SK-N-SH treated with all-trans-retinoic acid at 6 μM for 48 hours (cell line): ENCODE data around the gene PRKCE.

ENCODE experiments used
- ATAC-seq: fragments of 200-7000 bp; cut with Tn5 transposase; 3 replicates; pipeline ENCODE4 v1.9.1; 2020; ENCODE audit warnings: mild to moderate bottlenecking, moderate library complexity
- ARNTL ChIP-seq: fragments of 450-650 bp; formaldehyde crosslinking; IDR thresholded peaks from 2 replicates; pipeline ENCODE4 v1.5.0; 2020; ENCODE audit warnings: low read depth, mild to moderate bottlenecking, moderate library complexity, borderline replicate concordance
- BACH2 ChIP-seq: fragments of 250-450 bp; sonication (Bioruptor Pico); IDR thresholded peaks from 2 replicates; pipeline ENCODE4 v1.9.0; 2021; ENCODE audit warnings: mild to moderate bottlenecking, borderline replicate concordance
- CSDC2 ChIP-seq: fragments of 250-450 bp; sonication (Bioruptor Pico); IDR thresholded peaks from 2 replicates; pipeline ENCODE4 v1.5.0; 2020; ENCODE audit warnings: mild to moderate bottlenecking, moderate library complexity
- ESRRG ChIP-seq: fragments of 250-450 bp; sonication (Bioruptor Pico); IDR thresholded peaks from 2 replicates; pipeline ENCODE4 v1.6.1; 2021; ENCODE audit warnings: mild to moderate bottlenecking
- GLIS3 ChIP-seq: fragments of 250-450 bp; sonication (Bioruptor Pico); IDR thresholded peaks from 2 replicates; pipeline ENCODE4 v1.5.0; 2020; ENCODE audit warnings: mild to moderate bottlenecking, moderate library complexity
- ISL1 ChIP-seq: fragments of 250-450 bp; sonication (Bioruptor Pico); IDR thresholded peaks from 2 replicates; pipeline ENCODE4 v2.1.2; 2022; ENCODE audit warnings: mild to moderate bottlenecking, moderate library complexity
- OSR1 ChIP-seq: fragments of 250-450 bp; sonication (Bioruptor Pico); IDR thresholded peaks from 2 replicates; pipeline ENCODE4 v1.8.0; 2022; ENCODE audit warnings: moderate library complexity, mild to moderate bottlenecking, inconsistent platforms
- PPARA ChIP-seq: fragments of 250-450 bp; sonication (Bioruptor Pico); IDR thresholded peaks from 2 replicates; pipeline ENCODE4 v1.5.0; 2020; ENCODE audit warnings: mild to moderate bottlenecking, borderline replicate concordance
- RARB ChIP-seq: fragments of 250-450 bp; sonication (Bioruptor Pico); IDR thresholded peaks from 2 replicates; pipeline ENCODE4 v1.8.0; 2021; ENCODE audit warnings: mild to moderate bottlenecking, moderate library complexity
- SNAI2 ChIP-seq: fragments of 250-450 bp; sonication (Bioruptor Pico); IDR thresholded peaks from 2 replicates; pipeline ENCODE4 v1.5.0; 2020; ENCODE audit warnings: mild to moderate bottlenecking, moderate library complexity
- TCF4 ChIP-seq: fragments of 250-450 bp; sonication (Bioruptor Pico); IDR thresholded peaks from 2 replicates; pipeline ENCODE4 v1.8.0; 2021; ENCODE audit warnings: mild to moderate bottlenecking, moderate library complexity, borderline replicate concordance
- TOX ChIP-seq: fragments of 250-450 bp; sonication (Bioruptor Pico); IDR thresholded peaks from 2 replicates; pipeline ENCODE4 v1.8.0; 2021; ENCODE audit warnings: mild to moderate bottlenecking, moderate library complexity, borderline replicate concordance
- ZC3H10 ChIP-seq: fragments of 250-450 bp; sonication (Bioruptor Pico); IDR thresholded peaks from 2 replicates; pipeline ENCODE4 v1.5.1; 2021; ENCODE audit warnings: mild to moderate bottlenecking, moderate library complexity
- ZNF70 ChIP-seq: fragments of 450-650 bp; formaldehyde crosslinking; IDR thresholded peaks from 2 replicates; pipeline ENCODE4 v1.5.0; 2020; ENCODE audit warnings: mild to moderate bottlenecking, moderate library complexity
- ZNF8 ChIP-seq: fragments of 450-650 bp; formaldehyde crosslinking; IDR thresholded peaks from 2 replicates; pipeline ENCODE4 v1.5.0; 2020; ENCODE audit warnings: mild to moderate bottlenecking, moderate library complexity
- TF ChIP-seq, protein P1 (sequence below): fragments of 250-450 bp; sonication (Bioruptor Pico); IDR thresholded peaks from 2 replicates; pipeline ENCODE4 v1.8.0; 2020; ENCODE audit warnings: mild to moderate bottlenecking, moderate library complexity, borderline replicate concordance
- TF ChIP-seq, protein P2 (sequence below): fragments of 250-450 bp; sonication (Bioruptor Pico); IDR thresholded peaks from 2 replicates; pipeline ENCODE4 v1.5.0; 2020; ENCODE audit warnings: mild to moderate bottlenecking, moderate library complexity
- TF ChIP-seq, protein P3 (sequence below): fragments of 250-450 bp; sonication (Bioruptor Pico); IDR thresholded peaks from 2 replicates; pipeline ENCODE4 v1.5.1; 2020; ENCODE audit warnings: low read depth, mild to moderate bottlenecking, moderate library complexity
- TF ChIP-seq, protein P4 (sequence below): fragments of 250-450 bp; sonication (Bioruptor Pico); IDR thresholded peaks from 2 replicates; pipeline ENCODE4 v1.8.0; 2021; ENCODE audit warnings: low read depth, mild to moderate bottlenecking, moderate library complexity, borderline replicate concordance
- TF ChIP-seq, protein P5 (sequence below): fragments of 250-450 bp; sonication (Bioruptor Pico); IDR thresholded peaks from 2 replicates; pipeline ENCODE4 v1.5.1; 2021; ENCODE audit warnings: mild to moderate bottlenecking, moderate library complexity

The PRKCE gene

DNA sequence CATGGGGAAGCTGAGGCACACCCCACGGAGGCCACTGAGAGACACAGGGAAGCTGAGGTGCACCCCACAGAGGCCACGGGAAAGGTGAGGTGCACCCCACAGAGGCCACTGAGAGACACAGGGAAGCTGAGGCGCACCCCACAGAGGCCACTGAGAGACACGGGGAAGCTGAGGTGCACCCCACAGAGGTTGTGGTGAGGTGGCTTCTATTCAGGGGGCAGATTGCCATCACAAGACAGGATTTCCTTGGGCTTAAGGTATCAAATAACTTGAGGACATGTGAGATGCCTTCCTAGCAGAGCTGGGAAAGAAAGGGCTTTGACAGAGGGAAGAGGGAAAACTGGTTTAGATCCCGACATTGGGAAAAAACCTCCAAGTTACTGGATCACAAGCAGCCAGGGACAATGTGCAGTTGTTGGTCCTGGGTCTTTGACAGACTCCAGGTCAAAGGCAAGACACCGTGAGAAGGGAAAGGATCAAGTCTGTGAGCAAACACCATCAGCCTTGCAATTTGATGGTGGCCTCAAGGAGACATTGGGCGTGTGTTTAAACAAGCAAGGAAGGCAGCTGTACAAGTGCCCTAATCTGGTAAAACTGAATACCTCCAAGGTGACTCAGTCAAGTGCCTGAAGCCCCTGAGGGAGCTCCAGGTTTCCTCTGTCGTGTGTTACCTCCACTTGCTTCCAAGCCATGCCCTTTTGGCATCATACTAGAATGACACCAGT lies 512.5 kb downstream of the PRKCE start:
- TF ChIP-seq ZNF70 (CRISPR knock-in tag) (no peak), ARNTL (CRISPR knock-in tag) (no peak), OSR1 (CRISPR knock-in tag) (no peak), ISL1 (CRISPR knock-in tag) (no peak), PPARA (CRISPR knock-in tag) (no peak), RARB (CRISPR knock-in tag) (no peak), BACH2 (CRISPR knock-in tag) (no peak), ZC3H10 (CRISPR knock-in tag) (no peak), SNAI2 (CRISPR knock-in tag) (no peak), ZNF8 (CRISPR knock-in tag) (no peak), CSDC2 (CRISPR knock-in tag) (no peak), ESRRG (no peak), TOX (CRISPR knock-in tag) (no peak)
- TF ChIP-seq, protein P1, sequence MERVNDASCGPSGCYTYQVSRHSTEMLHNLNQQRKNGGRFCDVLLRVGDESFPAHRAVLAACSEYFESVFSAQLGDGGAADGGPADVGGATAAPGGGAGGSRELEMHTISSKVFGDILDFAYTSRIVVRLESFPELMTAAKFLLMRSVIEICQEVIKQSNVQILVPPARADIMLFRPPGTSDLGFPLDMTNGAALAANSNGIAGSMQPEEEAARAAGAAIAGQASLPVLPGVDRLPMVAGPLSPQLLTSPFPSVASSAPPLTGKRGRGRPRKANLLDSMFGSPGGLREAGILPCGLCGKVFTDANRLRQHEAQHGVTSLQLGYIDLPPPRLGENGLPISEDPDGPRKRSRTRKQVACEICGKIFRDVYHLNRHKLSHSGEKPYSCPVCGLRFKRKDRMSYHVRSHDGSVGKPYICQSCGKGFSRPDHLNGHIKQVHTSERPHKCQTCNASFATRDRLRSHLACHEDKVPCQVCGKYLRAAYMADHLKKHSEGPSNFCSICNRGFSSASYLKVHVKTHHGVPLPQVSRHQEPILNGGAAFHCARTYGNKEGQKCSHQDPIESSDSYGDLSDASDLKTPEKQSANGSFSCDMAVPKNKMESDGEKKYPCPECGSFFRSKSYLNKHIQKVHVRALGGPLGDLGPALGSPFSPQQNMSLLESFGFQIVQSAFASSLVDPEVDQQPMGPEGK: no peak
- TF ChIP-seq, protein P2, sequence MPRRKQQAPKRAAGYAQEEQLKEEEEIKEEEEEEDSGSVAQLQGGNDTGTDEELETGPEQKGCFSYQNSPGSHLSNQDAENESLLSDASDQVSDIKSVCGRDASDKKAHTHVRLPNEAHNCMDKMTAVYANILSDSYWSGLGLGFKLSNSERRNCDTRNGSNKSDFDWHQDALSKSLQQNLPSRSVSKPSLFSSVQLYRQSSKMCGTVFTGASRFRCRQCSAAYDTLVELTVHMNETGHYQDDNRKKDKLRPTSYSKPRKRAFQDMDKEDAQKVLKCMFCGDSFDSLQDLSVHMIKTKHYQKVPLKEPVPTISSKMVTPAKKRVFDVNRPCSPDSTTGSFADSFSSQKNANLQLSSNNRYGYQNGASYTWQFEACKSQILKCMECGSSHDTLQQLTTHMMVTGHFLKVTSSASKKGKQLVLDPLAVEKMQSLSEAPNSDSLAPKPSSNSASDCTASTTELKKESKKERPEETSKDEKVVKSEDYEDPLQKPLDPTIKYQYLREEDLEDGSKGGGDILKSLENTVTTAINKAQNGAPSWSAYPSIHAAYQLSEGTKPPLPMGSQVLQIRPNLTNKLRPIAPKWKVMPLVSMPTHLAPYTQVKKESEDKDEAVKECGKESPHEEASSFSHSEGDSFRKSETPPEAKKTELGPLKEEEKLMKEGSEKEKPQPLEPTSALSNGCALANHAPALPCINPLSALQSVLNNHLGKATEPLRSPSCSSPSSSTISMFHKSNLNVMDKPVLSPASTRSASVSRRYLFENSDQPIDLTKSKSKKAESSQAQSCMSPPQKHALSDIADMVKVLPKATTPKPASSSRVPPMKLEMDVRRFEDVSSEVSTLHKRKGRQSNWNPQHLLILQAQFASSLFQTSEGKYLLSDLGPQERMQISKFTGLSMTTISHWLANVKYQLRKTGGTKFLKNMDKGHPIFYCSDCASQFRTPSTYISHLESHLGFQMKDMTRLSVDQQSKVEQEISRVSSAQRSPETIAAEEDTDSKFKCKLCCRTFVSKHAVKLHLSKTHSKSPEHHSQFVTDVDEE (CRISPR knock-in tag): no peak
- TF ChIP-seq, protein P3, sequence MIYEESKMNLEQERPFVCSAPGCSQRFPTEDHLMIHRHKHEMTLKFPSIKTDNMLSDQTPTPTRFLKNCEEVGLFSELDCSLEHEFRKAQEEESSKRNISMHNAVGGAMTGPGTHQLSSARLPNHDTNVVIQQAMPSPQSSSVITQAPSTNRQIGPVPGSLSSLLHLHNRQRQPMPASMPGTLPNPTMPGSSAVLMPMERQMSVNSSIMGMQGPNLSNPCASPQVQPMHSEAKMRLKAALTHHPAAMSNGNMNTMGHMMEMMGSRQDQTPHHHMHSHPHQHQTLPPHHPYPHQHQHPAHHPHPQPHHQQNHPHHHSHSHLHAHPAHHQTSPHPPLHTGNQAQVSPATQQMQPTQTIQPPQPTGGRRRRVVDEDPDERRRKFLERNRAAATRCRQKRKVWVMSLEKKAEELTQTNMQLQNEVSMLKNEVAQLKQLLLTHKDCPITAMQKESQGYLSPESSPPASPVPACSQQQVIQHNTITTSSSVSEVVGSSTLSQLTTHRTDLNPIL (CRISPR knock-in tag): no peak
- TF ChIP-seq, protein P4, sequence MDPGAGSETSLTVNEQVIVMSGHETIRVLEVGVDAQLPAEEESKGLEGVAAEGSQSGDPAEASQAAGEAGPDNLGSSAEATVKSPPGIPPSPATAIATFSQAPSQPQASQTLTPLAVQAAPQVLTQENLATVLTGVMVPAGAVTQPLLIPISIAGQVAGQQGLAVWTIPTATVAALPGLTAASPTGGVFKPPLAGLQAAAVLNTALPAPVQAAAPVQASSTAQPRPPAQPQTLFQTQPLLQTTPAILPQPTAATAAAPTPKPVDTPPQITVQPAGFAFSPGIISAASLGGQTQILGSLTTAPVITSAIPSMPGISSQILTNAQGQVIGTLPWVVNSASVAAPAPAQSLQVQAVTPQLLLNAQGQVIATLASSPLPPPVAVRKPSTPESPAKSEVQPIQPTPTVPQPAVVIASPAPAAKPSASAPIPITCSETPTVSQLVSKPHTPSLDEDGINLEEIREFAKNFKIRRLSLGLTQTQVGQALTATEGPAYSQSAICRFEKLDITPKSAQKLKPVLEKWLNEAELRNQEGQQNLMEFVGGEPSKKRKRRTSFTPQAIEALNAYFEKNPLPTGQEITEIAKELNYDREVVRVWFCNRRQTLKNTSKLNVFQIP (CRISPR knock-in tag): no peak
- TF ChIP-seq, protein P5, sequence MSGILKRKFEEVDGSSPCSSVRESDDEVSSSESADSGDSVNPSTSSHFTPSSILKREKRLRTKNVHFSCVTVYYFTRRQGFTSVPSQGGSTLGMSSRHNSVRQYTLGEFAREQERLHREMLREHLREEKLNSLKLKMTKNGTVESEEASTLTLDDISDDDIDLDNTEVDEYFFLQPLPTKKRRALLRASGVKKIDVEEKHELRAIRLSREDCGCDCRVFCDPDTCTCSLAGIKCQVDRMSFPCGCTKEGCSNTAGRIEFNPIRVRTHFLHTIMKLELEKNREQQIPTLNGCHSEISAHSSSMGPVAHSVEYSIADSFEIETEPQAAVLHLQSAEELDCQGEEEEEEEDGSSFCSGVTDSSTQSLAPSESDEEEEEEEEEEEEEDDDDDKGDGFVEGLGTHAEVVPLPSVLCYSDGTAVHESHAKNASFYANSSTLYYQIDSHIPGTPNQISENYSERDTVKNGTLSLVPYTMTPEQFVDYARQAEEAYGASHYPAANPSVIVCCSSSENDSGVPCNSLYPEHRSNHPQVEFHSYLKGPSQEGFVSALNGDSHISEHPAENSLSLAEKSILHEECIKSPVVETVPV (CRISPR knock-in tag): no peak
- peak; percentile 13 for ATAC-seq

DNA sequence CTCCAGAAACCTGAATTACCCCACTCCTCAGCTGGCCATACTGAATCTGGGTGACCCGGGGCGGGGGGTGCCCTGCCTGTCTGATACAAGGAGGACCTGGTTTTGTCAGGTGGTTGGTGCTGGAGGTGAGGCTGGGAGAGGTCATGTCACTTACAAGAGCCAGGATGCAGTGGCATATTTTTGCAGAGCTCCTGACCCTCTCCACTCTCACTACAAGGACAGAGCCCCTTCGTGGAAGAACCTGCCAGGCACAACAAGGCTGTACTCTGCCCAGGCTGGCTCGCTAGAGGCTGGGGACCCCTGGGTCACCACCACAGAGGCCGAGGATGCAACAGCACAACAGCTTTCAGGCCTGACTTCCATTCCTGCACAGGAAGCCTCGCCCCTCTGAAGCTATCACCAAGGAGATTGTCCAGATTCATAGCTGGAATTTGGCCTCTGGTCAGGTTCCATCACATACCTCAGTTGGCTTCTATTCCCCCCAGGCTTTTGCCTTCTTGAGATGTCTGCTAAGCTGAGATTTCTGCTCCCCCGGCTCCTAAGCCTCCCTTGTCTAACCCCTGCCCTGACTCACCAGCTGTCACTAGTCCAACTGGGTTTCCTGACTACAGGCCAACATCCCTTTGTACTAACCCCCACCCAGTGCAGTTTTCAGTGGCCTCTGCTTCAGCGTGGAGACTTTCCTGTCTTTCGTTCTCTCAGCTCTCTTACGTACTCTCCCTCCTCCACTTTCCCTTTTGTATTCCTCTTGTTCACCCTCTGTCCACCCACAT lies 513.2 kb downstream of the PRKCE start:
- ATAC-seq: peak; percentile 91
- TF ChIP-seq, protein P5 (CRISPR knock-in tag): no peak
- TF ChIP-seq ZNF70 (CRISPR knock-in tag): no peak
- TF ChIP-seq SNAI2 (CRISPR knock-in tag): 0 out of 2 replicates have a peak, but pooled peaks have one; percentile 11
- no peak for TF ChIP-seq RARB (CRISPR knock-in tag)
- TF ChIP-seq, protein P3 (CRISPR knock-in tag): no peak
- TF ChIP-seq, protein P4 (CRISPR knock-in tag): no peak
- no peak for TF ChIP-seq TOX (CRISPR knock-in tag)
- no peak for TF ChIP-seq PPARA (CRISPR knock-in tag)
- peak; percentile 54 for TF ChIP-seq ISL1 (CRISPR knock-in tag)
- TF ChIP-seq, protein P1: peak; percentile 25; the same call in 1 of the 2 replicates
- TF ChIP-seq GLIS3 (CRISPR knock-in tag): no peak
- no peak for TF ChIP-seq TCF4 (CRISPR knock-in tag)
- TF ChIP-seq ZC3H10 (CRISPR knock-in tag): no peak
